HG02571 (cell line): ENCODE measurements around the gene UQCRQ.
A peak's percentile ranks its signal among the peaks of the same experiment; 100 is the strongest.
"Not testable (repeated sequence)": the region's sequence is repeated elsewhere in the genome, so short reads cannot be mapped to it uniquely, and the experiment has no call there.

ENCODE experiments used
- ATAC-seq: cut with Tn5 transposase; IDR thresholded peaks from one replicate; pipeline ENCODE4 v1.9.1; 2021; ENCODE audit warnings: mild to moderate bottlenecking, moderate library complexity; ENCODE audit not compliant: unreplicated experiment

The UQCRQ gene

DNA sequence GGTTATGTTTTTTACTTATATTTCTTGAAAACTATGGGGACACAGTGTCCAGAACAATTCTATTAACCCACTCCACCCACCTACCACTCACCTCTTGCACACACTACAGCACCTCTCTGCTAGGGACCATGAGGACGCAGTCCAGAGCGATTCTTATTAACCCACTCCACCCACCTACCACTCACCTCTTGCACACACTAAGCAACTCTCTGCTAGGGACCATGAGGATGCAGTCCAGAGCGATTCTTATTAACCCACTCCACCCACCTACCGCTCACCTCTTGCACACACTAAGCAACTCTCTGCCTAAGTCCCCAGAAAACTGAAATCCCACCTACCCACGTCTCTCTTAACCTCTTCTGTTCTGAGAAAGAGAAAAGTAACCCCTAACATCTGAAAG, 33.8 kb upstream of the UQCRQ start:
- no peak for ATAC-seq

DNA sequence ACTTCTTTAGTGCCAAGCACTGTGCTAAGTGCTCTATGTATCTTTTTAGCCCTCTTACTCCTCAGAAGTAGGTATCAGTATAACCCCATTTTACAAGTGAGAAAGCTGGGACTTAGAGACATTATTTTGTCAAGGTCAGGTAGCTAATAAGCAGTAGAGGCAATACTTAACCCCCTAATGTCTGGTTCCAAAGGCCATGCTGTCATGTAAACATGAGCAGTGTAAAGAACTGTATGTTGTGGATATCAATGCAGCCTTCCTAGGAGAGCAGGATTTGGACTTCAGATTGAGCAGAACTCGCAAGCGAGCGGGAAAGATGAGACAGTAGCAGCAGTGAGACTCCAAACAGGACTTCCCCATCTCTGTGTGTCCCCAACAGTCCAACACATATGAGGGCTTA, 32.4 kb upstream of the UQCRQ start:
- no peak for ATAC-seq

DNA sequence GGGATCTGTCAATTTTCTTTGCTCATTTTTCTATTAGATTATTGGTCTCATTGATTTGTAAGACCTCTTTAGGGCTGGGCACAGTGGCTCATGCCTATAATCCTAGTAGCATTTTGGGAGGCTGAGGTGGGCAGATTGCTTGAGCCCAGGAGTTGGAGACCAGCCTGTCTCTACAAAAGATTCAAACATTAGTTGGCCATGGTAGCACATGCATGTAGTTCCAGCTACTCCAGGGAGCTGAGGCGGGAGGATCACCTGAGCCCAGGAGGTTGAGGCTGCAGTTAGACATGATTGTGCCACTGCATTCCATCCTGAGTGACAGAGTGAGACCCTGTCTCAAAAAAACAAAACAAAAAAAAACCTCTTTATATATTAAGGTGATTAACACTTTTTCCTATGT, 29.6 kb upstream of the UQCRQ start:
- ATAC-seq = no peak

DNA sequence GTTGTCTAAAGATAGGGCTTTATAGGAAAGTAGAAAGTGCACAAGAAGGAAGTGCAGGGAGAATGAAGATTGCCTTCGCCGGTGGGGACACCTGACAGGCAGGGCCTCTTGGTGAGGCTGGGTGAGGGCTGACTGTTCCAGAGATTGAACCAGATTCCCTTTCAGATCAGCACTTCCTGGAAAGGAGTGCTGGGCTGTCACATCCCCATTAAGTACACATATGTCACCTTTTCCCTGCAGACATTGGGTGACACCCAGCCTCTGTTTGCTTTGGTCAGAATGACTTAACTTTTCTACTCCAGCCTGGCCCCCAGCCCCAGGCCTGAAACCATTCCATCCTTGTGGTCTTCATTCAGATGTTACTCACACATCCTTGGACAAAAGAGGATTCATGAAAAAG, 28.6 kb upstream of the UQCRQ start:
- no peak for ATAC-seq

DNA sequence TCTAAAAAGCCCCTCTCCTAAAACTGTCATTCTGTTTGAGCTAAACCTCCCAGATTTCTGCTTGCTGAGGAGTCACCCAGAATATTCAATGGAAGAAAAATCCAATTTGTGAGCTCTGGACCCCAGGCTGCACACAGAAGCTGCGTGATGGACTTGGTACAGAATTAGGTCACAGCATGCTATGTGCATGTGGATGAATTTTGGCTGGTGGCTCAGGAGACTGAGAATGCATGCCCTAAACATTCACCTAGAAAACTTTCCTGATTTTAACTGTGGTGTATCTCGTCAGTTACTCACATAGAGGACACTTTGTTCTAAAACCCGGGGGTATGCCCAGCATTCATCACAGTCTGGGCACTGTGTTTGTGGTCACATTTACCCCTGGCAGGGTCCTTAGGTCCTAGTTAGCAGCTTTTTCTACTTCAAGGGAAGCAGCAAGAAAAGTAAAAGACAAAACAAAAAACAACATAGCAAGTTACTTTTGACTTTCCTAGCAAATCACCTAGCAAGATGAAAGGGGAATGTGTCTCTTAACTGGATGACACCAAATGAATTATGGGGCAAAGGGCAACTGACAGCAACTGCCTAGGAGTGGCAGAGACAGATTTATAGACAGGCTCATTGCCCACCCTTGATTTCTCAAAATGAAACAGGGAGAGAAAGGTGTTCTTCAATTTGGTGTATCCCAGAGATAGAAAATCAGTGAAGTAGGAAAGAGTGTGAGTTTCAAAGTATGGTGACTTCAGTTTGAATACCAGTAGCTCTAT, 27.7 kb upstream of the UQCRQ start:
- ATAC-seq = no peak

DNA sequence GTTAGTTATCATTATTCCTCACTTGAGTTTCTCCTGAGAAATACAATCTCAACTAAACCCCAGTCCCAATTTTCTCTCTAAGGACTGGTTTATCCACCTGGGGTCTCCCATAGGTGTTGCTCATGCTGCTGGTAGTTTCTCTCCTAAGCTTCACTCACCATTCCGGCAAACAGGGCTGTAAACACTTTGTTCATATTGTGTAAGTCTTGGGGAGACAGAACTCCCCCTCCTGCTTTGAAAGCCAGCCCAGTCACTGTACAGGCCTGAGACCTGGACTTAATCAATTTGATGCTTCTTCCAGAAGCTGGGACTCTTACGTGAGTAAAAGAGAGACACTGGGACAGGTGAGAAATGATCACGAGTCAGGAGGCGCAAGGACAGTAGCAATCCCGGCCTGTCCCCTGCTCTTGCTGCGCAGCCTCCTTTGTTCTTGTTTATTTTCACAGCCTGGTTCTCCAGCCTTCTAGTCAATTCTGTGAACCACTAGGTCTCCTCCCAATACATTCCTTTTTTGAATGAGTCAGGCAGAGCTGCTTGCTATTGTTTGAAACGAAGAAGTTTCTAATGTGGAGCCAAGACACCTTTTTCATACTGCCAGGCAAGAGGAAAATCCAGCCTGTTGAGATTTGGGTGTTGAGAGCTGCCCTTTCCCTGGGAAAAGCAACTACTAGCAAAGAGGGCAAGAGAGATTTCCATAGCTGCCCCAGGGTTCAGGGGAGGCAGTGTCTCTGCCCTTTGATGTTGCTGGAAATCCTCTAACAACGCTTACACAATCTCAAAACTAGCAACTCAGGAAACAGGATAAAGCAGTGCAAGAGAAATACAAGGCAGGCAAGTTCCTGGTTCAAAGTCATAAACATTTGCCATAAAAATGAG, 26.8 kb upstream of the UQCRQ start:
- ATAC-seq = no peak

DNA sequence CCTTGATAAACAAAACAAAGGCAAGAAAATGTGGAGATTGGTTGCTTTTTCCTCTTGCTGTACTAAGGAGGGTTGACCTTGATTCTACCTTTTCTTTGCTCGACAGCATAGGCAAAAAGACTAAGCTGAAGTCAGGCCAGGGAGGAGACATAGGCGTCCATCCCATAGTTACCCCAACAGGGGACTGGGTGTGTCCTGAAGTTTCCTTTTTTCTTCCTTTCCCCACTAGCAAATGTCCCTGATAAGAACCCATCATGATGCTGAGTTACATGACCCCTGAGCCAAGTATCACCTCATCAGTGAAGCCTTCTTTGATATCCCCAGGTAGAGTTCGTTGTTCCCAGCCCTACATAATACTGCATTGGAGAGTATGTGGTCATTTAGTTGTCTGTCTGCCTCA, 26.1 kb upstream of the UQCRQ start:
- no peak for ATAC-seq

DNA sequence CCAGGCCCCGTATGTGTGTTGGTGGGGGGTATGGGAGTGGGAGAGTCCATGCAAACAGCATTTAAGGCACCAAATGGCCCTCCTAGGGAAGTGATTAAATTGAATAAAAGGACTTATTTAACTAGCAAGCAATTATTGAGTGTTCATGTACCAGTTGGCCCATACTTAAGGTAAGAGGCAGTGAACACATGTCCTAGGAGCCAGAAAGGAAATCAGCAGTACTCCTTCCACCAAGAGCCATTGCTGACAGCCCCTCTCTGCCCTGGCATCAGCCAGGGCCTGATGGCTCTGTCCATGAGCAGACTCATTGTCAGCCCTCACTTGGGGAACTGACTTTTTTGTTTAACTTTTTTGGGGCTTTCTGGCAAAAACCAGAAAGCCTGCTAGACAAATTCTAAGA, 25.5 kb upstream of the UQCRQ start:
- no peak for ATAC-seq

DNA sequence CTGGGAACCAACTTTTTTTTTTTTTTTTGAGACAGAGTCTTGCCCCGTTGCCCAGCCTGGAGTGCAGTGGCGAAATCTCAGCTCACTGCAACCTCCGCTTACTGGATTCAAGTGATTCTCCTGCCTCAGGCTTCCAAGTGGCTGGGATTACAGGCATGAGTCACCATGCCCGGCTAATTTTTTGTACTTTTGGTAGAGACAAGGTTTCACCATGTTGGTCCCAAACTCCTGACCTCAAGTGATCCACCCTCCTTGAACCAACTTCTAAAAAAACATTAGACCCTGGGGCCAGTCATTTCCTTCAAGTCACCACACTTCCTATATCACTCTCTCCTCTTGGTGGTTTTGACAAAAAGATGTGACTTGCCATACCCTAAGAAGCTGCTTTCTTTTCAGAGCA, 25.1 kb upstream of the UQCRQ start:
- ATAC-seq = no peak

DNA sequence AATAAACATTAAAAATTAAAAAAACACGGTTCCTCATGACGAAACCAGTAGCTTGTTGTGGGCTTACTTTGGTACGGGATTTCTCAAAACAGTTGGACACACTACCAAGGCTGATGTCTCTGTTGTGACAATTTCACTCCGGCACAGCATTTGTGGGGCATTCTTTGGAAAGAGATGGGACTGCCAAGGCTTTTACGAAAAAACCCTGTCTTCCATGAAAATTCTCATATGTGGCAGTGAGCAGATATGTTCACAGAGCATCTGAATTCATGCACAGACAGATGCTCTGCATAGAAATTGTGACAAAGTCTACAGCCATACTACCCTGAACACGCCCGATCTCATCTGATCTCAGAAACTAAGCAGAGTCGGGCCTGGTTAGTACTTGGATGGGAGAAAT, 18.2 kb upstream of the UQCRQ start:
- ATAC-seq = no peak

DNA sequence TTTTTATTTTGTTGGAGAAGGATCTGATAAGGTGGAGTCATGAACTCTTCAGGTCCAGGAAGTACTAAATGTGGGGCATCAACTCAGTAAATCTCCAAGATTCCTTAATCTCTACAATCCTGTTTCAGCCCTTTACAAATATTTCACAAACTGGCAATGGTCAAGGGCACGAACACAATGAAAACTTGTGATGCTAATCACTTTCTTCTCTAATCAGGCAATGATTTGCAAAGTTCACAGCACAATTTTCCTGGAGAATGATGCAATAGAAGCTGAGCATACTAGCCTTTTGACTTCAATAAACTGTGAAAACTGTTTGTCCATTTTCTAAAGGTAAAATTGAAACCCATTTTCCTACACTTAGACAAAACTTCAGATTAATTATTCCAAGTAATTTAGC, 17.1 kb upstream of the UQCRQ start:
- ATAC-seq = no peak

DNA sequence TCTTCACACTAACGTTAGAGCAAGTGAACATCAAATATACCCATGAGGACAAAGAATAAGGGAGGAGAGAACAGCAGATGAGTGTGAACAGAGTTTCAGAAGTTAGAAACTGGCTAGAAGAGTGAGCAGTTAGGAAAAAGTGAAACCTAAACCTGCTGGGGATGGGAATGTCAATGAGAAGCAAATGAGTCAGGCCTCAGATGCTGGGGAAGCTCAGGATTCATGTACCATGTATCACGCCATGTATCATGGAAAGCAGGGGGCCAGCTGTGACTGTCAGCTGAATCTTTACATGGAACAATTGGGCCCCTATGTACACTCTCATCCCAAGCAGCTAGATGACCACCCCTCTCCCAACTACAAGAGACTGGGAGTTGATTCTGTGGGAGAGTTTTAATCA, 16.4 kb upstream of the UQCRQ start:
- ATAC-seq = no peak

DNA sequence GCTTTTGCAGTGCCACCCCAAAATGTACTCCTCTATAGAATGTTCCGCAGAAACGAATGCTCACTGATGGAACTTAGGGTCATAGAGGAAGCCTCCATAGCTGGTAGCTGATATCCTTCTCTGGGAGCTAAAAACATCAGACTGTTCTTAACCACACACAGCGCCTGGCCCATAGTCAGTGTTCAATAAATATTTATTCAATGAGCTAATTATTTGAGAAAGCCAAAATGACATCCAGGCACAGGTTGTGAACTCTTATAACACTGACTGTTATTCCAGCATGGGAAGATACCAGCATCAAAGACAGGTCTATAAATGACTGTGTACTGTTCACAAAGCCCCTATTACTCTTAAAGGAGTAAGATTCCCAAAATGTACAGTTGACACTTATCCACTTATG, 13.1 kb upstream of the UQCRQ start:
- ATAC-seq = no peak

DNA sequence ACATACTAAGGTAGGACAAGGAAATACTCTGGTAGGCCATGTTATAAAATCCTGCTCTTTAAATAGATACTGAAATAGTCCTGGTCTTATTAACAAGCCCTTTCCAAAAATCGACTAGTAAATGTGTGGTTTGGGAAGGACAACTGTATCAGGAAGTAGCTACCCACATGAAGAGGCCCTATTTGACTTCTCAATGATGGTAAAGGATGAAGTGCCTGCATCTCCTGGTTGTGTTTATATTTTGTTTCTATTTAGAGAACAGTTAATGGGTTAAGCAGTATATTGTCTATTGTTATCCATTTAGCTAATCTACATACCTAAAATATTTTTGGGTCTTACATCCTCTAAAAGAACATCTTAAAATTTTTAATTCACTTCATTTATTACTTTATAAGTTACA, 12.7 kb upstream of the UQCRQ start:
- ATAC-seq = no peak

DNA sequence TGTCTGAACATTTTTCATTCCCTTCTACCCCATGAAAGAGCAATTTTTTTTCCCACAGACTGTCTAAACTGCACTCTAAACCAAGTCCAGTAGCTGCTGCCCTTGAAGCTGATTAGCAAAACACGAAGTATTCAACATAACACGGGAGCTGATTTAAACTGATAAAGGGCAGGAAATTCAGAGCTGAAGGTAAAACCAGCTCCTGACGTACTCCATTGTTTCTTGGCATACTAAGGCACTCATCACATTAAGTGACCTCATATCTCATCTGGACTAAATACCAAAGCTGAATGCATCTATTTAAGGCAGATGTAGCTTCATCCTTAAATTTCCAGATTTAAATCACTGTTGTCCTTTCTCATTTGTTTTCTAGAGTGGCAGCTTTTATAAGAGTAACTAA, 12.1 kb upstream of the UQCRQ start:
- ATAC-seq = no peak

DNA sequence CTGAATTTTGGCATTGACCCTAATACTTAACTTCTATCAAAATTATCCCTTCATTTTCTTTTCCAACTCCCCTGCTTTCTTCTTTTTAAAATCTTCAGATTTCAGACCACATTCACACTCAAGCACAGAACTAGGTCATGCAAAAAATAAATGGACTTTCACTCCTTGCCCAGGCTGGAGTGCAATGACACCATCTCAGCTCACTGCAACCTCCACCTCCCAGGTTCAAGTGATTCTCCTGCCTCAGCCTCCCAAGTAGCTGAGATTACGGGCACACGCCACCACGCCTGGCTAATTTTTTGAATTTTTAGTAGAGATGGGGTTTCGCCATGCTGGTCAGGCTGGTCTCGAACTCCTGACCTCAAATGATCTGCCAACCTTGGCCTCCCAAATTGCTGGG, 11.4 kb upstream of the UQCRQ start:
- ATAC-seq = not testable (repeated sequence)

DNA sequence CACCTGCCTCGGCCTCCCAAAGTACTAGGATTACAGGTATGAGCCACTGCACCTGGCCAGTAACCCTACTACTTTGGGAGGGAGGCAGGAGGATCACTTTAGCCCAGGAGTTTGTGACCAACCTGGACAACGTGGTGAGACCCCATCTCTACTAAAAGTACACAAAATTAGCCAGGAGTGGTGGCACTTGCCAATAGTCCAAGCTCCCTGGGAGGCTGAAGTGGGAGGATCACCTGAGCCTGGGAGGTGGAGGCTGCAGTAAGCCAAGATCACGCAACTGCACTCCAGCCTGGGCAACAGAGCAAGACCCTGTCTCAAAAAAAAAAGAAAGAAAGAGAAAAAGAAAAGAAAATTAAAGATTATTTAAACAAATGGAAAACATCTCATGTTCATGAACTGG, 10.4 kb upstream of the UQCRQ start:
- no peak for ATAC-seq

DNA sequence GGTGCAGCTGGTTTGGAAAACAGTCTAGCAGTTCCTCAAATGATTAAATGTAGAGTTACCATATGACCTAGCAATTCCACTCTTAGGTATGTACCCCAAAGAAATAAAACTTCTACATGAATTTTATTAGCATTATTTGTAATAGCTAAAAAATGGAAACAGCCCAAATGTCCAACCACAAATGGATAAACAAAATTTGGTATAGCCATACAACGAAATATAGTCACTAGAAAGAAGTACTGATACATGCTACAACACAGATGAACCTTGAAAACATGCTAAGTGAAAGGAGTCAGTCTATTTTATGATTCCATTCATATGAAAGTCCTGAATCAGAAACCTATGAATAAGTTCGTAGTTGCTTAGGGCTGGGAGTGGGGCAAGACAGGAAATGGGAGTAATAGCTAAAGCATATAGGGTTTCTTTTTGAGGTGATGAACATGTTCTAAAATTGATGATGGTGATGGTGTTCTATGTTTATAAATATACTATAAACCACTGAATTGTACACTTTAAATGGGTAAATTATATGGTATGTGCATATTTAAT, 6.5 kb upstream of the UQCRQ start:
- ATAC-seq = no peak

DNA sequence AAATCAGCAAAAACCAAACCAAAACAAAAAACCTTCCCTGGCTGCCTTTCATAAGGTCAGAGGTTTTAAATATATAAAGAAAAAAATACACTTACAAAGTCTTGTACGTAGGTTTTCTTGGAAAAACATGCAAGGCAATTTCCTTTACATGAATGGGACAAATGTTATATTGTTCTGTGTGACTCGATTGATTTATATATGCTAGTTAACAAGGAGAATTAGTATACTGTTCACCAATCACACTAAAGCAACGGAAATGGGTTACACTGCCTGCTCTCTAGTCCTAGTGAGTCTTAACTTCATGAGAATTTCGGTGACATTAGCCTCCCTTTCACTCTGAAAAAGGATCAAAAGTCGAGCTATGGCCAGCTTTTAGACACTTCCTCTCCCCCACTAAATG, 5.7 kb upstream of the UQCRQ start:
- no peak for ATAC-seq

DNA sequence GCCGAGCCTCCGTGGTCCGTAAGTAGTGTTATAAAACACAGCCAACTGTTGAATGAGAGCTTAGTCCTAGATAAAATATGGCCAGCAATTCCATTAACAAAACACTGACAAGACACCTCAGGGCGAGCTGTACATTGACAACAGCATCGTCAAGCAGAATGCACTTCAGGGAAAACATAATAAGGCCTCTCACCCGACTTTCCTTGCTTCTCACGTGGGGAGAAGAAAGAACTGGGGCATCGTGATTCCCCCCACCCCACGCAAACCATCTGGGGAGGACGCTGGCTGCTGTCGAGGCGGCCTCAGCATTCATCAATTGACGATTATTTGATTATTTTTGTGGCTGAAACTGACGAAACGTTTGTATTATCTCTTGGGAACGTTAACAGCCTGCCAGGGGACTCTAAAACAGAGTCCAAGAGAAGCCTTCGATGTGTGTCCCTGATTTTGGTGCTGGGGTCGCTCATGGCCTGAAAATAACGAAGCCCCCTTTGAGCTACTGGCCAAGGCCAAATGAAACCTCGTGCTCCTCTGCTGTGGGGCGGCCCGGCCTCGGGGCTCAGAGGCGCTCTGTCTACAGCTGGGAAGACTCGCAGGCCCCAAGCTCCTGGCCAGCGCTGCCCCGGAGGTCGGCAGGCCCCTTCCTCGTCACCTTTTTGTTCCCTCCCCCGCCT, 637 bp upstream of the UQCRQ start:
- peak; percentile 16 for ATAC-seq

DNA sequence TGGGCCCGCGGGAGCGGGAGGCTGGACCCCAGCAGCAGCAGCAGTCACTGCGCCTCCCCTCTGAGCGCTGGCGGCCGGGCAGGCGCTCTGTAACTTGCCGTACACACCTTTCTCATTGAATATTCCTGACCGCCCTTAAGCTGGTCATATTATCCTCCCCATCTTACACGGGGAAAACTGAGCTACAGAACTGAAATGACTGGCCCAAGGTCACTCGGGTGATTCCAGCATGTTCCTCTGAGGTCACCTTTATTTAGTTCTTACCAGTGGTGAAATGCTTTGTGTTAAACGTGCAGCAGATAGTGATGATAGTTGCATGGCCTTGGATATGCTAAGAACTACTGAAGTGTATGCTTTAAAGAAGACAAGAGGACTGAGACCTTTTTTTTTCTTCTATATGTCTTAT, 607 bp downstream of the UQCRQ start:
- peak; percentile 4 for ATAC-seq

DNA sequence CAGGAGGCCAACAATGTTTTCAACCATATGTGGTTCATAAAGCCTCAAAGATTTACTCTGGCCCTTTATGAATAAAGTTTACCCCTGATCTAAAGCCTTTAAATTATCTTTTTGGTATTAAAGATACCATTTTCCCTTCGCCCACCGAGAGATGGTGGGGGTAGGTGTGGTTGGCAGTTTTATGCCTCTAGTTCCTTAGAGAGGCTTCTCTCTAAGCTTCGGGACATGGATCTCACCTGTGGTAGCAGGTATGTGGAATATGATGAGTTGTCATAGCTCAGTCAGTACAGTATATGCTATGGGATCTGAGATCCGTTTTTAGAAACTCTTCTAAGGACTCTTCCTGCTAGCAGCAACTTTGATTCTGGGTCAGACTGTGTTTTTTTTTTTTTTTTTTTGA, 2.3 kb downstream of the UQCRQ start:
- ATAC-seq = no peak
